MM.1S (cell line): Measurements from ENCODE around the gene PIK3R5.

Source experiments
- DNase-seq: peaks from one replicate; pipeline ENCODE4 v3.0.0-alpha.2; 2015
- H2AFZ ChIP-seq: fragments of 300-600 bp; sonication (generic); 2 replicates; pipeline ENCODE4 v1.6.0; 2016; ENCODE audit warnings: antibody characterized with exemption, low read length
- H3F3A ChIP-seq: fragments of 300-600 bp; sonication (generic); 2 replicates; pipeline ENCODE4 v1.6.1; 2016; ENCODE audit warnings: mild to moderate bottlenecking, antibody characterized with exemption, low read length, moderate library complexity, mixed read lengths; ENCODE audit not compliant: insufficient read depth
- H3K27ac ChIP-seq: fragments of 300-600 bp; sonication (generic); 2 replicates; pipeline ENCODE4 v1.5.1; 2016; ENCODE audit warnings: mild to moderate bottlenecking, low read length
- H3K27me3 ChIP-seq: fragments of 300-600 bp; sonication (generic); replicated peaks from 2 replicates; pipeline ENCODE4 v1.6.0; 2016; ENCODE audit warnings: low read length; ENCODE audit not compliant: insufficient read depth
- H3K36me3 ChIP-seq: fragments of 300-600 bp; sonication (generic); replicated peaks from 2 replicates; pipeline ENCODE4 v1.6.1; 2016; ENCODE audit warnings: mild to moderate bottlenecking, low read length, mixed read lengths; ENCODE audit not compliant: insufficient read depth
- H3K4me1 ChIP-seq: fragments of 300-600 bp; sonication (generic); 2 replicates; pipeline ENCODE4 v1.6.1; 2016; ENCODE audit warnings: low read length, mixed read lengths
- H3K4me2 ChIP-seq: fragments of 300-600 bp; sonication (generic); 2 replicates; pipeline ENCODE4 v1.6.0; 2016; ENCODE audit warnings: low read depth, low read length
- H3K4me3 ChIP-seq: fragments of 300-600 bp; sonication (generic); 2 replicates; pipeline ENCODE4 v1.5.1; 2016; ENCODE audit warnings: low read length, mixed read lengths
- H3K79me2 ChIP-seq: fragments of 300-600 bp; sonication (generic); 2 replicates; pipeline ENCODE4 v1.6.1; 2016; ENCODE audit warnings: mixed run types, low read length, mixed read lengths
- H3K9ac ChIP-seq: fragments of 300-600 bp; sonication (generic); 2 replicates; pipeline ENCODE4 v1.6.1; 2016; ENCODE audit warnings: low read length, mixed read lengths
- H3K9me2 ChIP-seq: fragments of 300-600 bp; sonication (generic); replicated peaks from 2 replicates; pipeline ENCODE4 v1.6.1; 2016; ENCODE audit warnings: mild to moderate bottlenecking, low read length, mixed read lengths; ENCODE audit not compliant: insufficient read depth
- H3K9me3 ChIP-seq: fragments of 300-600 bp; sonication (generic); replicated peaks from 2 replicates; pipeline ENCODE4 v1.6.1; 2016; ENCODE audit warnings: mild to moderate bottlenecking, low read length, mixed read lengths; ENCODE audit not compliant: insufficient read depth
- H4K20me1 ChIP-seq: fragments of 300-600 bp; sonication (generic); 2 replicates; pipeline ENCODE4 v1.6.1; 2016; ENCODE audit warnings: mild to moderate bottlenecking, low read length, moderate library complexity, mixed read lengths; ENCODE audit not compliant: insufficient read depth
- EZH2 ChIP-seq: fragments of 300-600 bp; sonication (generic); optimal IDR thresholded peaks from 2 replicates; pipeline ENCODE3; 2017; ENCODE audit warnings: low read depth, mild to moderate bottlenecking, antibody characterized with exemption, low read length, mixed read lengths
- EZH2phosphoT487 ChIP-seq: fragments of 300-600 bp; sonication (generic); IDR thresholded peaks from 2 replicates; pipeline ENCODE4 v1.6.1; 2018; ENCODE audit warnings: antibody characterized with exemption, low read length
- TF ChIP-seq, protein P1 (sequence below): fragments of 300-600 bp; sonication (generic); IDR thresholded peaks from 2 replicates; pipeline ENCODE4 v1.5.1; 2016; ENCODE audit warnings: antibody characterized with exemption, low read length, mixed read lengths

Gene PIK3R5

DNA sequence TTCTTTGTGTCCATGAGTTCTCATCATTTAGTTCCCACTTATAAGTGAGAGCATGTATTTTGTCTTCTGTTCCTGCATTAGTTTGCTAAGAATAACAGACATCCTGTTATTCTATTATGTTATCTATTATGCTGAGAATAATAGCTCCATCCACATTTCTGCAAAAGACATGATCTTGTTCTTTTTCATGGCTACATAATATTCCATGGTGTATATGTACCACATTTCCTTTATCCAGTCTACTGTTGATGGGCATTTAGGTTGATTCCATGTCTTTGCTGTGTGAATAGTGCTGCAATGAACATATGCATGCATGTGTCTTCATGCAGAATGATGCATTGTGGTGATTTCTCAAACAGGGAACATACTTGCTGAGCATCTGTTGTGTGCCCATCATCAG is 21.4 kb downstream of the PIK3R5 start:
- no peak for DNase-seq

DNA sequence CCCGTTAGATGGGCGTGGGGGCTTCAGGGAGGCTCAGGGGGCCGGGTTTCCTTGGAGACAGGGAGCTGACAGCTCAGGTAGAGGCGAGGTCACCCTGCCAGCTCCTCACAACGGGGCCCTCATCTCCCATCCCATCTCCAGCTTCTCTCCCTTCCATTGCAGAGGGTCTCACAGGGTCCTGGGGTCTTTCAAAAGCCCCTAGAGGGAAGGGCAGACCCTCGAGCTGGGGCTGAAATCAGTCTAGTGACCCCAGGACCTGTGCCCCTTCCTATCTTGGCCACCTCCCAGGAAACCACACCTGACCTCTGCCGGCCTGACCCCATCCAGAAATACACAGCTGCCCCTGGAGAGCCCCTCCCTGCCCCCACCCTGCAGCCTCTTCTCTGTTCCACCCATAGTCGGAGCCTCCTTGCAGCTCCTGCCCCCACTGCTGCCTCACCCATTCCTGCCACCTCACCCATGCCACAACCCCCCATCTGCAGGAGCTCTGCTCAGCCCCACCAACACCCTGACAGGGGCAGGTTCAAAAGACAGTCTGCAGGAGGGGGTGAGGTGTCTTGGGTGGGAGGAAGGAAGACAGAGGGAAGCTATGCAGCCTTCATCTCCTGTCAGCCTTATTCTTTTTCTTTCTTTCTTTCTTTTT is 23.4 kb downstream of the PIK3R5 start:
- Histone ChIP-seq H3K4me3 (no peak overlapping the region), H3K4me1 (peaks cover 16% of the 10 kb centered on the region), H3K4me2 (no peak overlapping the region), H3K27ac (no peak overlapping the region), H4K20me1 (no peaks in the 10 kb centered on the region), H3K27me3 (no peaks in the 10 kb centered on the region), H3K9me3 (no peaks in the 10 kb centered on the region), H2AFZ (no peak overlapping the region), H3K36me3 (no peaks in the 10 kb centered on the region), H3K9ac (no peak overlapping the region), H3K79me2 (no peaks in the 10 kb centered on the region), H3F3A (no peaks in the 10 kb centered on the region), H3K9me2 (no peaks in the 10 kb centered on the region)
- no peak for DNase-seq
- TF ChIP-seq EZH2 (no peak), EZH2phosphoT487 (no peak)
- TF ChIP-seq, protein P1, sequence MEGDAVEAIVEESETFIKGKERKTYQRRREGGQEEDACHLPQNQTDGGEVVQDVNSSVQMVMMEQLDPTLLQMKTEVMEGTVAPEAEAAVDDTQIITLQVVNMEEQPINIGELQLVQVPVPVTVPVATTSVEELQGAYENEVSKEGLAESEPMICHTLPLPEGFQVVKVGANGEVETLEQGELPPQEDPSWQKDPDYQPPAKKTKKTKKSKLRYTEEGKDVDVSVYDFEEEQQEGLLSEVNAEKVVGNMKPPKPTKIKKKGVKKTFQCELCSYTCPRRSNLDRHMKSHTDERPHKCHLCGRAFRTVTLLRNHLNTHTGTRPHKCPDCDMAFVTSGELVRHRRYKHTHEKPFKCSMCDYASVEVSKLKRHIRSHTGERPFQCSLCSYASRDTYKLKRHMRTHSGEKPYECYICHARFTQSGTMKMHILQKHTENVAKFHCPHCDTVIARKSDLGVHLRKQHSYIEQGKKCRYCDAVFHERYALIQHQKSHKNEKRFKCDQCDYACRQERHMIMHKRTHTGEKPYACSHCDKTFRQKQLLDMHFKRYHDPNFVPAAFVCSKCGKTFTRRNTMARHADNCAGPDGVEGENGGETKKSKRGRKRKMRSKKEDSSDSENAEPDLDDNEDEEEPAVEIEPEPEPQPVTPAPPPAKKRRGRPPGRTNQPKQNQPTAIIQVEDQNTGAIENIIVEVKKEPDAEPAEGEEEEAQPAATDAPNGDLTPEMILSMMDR, result no peak

More for the DNA sequence above, 21.4 kb downstream of the PIK3R5 start:
- H3K27me3 ChIP-seq, result no peaks in the 10 kb centered on the region
- H3K4me2 ChIP-seq, result no peak overlapping the region
- H3F3A ChIP-seq, result no peaks in the 10 kb centered on the region
- H3K27ac ChIP-seq, result no peak overlapping the region
- TF ChIP-seq EZH2, result no peak
- TF ChIP-seq EZH2phosphoT487, result no peak
- TF ChIP-seq, protein P1, result no peak
- no peak overlapping the region for H3K4me3 ChIP-seq
- no peaks in the 10 kb centered on the region for H3K9me2 ChIP-seq
- H3K36me3 ChIP-seq, result no peaks in the 10 kb centered on the region
- H3K4me1 ChIP-seq, result peaks cover 9% of the 10 kb centered on the region
- H4K20me1 ChIP-seq, result no peaks in the 10 kb centered on the region
- no peaks in the 10 kb centered on the region for H3K79me2 ChIP-seq
- H3K9me3 ChIP-seq, result no peaks in the 10 kb centered on the region
- H2AFZ ChIP-seq, result no peak overlapping the region
- H3K9ac ChIP-seq, result no peak overlapping the region

DNA sequence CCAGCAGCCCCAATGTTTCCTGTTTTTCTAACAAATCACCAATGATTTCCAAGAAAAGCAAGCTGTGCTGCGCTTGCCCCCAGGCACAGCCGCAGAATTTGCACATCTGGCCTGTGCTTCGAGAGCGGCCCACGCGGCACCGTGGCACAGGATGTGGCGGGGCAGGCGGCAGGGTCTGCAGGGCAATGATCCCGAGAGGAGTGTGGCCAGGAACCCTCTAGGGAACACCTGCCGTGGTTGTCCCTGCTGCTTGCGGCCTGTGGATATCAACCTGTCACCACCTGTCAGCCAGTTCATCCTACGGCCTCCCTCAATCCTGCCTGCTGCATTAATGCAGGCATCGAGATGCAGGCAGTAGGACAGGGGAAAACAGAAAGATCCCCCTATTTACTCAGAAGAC is 24.0 kb downstream of the PIK3R5 start:
- Histone ChIP-seq H3K27ac (no peak overlapping the region), H3K4me3 (no peak overlapping the region), H4K20me1 (no peaks in the 10 kb centered on the region), H3F3A (no peaks in the 10 kb centered on the region), H3K9ac (no peak overlapping the region), H3K4me1 (peaks cover 16% of the 10 kb centered on the region), H3K9me3 (no peaks in the 10 kb centered on the region), H3K27me3 (no peaks in the 10 kb centered on the region), H3K9me2 (no peaks in the 10 kb centered on the region), H2AFZ (no peak overlapping the region), H3K36me3 (no peaks in the 10 kb centered on the region), H3K4me2 (no peak overlapping the region), H3K79me2 (no peaks in the 10 kb centered on the region)
- DNase-seq, result no peak
- TF ChIP-seq EZH2 (no peak), EZH2phosphoT487 (no peak)

DNA sequence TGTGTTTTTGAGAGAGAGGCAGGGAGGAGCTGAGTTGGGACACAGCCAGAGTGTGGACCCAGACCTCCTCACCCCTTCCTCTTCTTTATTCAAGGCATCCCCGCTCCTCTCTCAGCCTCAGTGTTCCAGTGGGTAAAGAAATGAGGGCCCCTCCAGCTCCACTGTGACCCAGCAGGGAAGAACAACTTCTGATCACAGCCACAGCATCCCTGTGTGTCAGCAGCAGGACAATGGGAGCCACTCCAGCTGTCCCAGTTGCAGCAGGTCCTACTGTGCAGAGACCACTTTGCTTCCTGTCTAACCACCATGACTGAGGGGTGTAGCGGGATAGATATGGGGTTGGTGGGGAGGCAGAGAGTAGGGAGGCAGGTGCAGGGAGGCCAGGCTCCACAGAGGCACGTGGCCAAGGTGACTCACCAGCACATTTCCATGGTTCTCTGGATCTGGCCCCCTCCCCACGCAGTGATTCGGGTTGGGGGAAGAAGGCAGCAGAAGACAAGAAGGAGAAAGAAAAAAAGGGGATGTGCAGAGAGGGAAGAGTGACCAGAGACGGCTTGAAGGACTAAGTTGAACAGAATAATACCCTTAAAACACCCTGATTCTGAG is 24.5 kb downstream of the PIK3R5 start:
- Histone ChIP-seq H3K27me3 (no peaks in the 10 kb centered on the region), H3K27ac (no peak overlapping the region), H3K4me1 (peaks cover 16% of the 10 kb centered on the region), H3K9me2 (no peaks in the 10 kb centered on the region), H3K4me2 (no peak overlapping the region), H3K36me3 (no peaks in the 10 kb centered on the region), H3K9ac (no peak overlapping the region), H3F3A (no peaks in the 10 kb centered on the region), H3K4me3 (no peak overlapping the region), H4K20me1 (no peaks in the 10 kb centered on the region), H3K9me3 (no peaks in the 10 kb centered on the region), H2AFZ (no peak overlapping the region), H3K79me2 (no peaks in the 10 kb centered on the region)
- DNase-seq, result no peak
- TF ChIP-seq EZH2phosphoT487, result no peak
- TF ChIP-seq, protein P1, result no peak
- no peak for TF ChIP-seq EZH2
